ENCODE results near the gene DHRS3.

- no peak for TF ChIP-seq EZH2phosphoT487 (conservative IDR thresholded peaks at IDR 0.05; ENCODE audit: low read length)
- TF ChIP-seq, protein P1, sequence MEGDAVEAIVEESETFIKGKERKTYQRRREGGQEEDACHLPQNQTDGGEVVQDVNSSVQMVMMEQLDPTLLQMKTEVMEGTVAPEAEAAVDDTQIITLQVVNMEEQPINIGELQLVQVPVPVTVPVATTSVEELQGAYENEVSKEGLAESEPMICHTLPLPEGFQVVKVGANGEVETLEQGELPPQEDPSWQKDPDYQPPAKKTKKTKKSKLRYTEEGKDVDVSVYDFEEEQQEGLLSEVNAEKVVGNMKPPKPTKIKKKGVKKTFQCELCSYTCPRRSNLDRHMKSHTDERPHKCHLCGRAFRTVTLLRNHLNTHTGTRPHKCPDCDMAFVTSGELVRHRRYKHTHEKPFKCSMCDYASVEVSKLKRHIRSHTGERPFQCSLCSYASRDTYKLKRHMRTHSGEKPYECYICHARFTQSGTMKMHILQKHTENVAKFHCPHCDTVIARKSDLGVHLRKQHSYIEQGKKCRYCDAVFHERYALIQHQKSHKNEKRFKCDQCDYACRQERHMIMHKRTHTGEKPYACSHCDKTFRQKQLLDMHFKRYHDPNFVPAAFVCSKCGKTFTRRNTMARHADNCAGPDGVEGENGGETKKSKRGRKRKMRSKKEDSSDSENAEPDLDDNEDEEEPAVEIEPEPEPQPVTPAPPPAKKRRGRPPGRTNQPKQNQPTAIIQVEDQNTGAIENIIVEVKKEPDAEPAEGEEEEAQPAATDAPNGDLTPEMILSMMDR (IDR thresholded peaks at IDR 0.05; ENCODE audit: insufficient read depth, low read length, poor library complexity, severe bottlenecking) = no peak
Measured at GRCh38 chr1:12573015-12573825, 44.8 kb downstream of the DHRS3 start.
